HG03342 (cell line): ENCODE results near the gene LRTM2.

Experiments used
- ATAC-seq: cut with Tn5 transposase; IDR thresholded peaks from one replicate; pipeline ENCODE4 v1.9.1; 2021; ENCODE audit warnings: mild to moderate bottlenecking, moderate library complexity; ENCODE audit not compliant: unreplicated experiment

LRTM2 gene

DNA sequence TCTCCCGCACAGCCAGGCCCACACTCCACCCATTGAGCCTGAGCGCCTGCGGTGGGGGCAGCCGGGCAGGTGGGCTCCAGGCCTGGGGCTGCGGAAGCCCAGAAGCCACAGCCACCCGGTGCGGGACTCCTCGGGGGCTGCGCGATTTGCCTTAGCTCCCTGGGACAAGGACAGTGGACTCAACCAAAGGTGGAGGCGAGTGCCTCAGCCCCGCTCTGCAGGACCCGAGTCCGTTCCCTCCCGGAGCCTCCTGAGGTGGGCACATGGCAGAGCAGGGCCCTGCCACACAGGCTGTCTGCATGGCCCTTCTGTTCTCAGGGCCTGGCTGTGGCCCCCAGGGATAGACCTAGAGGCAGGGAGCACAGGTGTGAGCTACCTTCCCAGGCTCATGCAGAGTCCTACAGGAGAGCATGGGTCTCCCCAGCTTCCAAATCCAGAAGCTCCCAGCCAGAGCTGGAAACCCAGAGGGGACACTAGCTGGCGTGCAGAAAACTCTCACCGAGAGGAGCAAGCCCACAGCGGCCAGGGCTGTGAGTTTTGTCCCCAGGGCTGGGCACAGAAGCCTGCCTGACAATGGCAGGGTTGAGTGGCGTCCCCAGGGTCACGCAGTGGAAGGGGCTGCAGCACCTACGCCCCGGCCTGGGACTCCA is 22.2 kb upstream of the LRTM2 start:
- no peak for ATAC-seq

GRCh38 chr12:1798641-1799020 is 21.7 kb upstream of the LRTM2 start:
- no peak for ATAC-seq

GRCh38 chr12:1799051-1799881 is 21.1 kb upstream of the LRTM2 start:
- no peak for ATAC-seq

DNA sequence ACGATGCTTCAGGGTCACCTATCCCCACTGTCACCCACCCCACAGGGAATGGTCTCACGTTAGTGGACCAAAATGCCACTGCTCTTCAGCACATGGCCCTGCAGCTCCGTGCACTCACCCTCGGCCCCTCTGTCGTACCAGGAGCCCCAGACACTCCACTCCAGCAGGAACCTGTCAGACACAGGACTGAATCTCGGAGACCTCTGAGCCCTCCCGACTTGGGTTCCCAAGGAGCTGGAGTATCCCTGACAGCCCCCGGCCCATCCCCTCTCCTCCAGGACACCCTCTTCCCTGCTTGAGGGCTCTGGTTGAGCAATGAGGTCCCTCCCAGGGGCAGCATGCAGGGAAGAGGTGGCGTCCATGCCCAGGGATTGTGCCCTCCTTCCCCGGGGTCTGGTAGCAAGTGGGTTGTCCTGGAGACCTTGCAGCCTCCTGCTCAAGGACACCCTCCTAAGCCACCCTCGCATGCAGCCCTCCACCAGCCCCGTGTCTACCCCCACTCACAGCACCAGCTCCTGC is 20.4 kb upstream of the LRTM2 start:
- ATAC-seq, result no peak

DNA sequence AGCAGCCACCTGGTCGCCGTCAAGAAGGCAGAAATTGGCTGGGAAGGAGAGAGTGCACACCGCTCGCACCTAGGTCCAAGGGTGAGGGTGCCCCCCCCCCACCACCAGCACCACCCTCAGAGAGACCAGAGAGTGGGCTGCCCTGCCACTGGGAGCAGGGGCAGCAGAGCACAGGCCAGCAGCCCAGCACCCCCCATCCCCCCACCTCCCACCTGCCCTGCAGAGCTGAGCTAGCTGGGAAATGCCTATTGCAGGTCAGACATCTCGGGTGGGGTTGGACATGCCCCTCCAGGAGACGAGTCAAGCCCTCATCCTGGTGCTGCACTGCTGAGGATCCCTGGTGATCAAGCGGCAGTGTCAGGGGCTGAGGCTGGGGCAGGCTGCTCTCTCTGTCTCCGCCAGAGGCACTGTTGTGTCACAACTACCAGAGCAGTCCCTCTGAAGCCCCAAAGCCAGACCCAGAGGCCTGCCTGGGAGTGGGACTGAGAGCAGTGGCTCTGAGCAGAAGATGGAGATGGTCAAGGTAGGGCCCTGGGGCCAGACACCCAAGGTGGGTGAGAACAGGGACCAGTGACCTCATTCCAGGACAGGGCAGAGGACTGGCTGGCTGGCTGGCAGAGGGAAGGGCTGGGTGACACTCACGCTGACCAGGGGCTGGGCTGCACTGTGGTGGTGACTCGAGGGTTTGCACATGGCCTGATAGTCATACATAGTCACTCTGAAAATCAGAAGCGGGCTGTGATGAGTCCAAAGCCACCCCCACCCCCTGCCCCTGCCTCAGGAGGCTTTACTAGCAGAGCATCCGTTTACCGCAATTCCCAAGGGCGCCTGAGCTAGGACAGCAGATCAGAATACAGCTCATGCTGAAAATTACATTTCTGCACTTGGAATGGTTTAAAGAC is 19.7 kb upstream of the LRTM2 start:
- no peak for ATAC-seq

DNA sequence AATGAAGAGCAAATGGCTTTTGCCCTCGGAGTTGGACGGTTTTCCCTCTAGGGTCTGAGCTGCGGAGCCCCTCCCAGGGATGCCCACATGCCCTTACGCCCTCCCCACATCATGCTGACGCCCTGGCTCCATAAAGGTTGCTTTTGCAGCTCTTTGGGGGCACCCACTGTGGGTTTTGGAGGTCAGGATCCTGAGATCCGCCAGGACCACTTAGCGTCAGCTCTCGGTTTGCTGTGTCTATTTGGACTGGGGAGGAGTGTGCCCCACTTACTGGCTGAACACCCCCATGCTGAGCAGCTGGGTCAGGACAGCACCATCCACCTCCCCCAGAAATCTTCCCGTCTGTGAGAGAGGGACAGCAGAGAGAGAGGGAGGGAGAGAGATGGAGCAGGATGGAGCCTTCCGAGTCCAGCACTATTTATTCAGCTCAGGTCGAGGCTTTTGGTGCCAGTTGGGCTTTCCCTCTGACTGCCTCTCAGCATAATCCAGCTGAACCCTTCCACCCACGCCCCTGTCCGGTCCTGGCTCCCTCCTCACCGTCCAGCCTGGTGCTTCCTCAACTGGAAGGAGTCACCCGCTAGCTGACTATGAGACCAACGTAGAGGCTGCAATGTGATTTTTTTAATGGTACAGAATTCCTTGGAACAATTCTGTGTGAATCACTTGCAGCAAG is 18.9 kb upstream of the LRTM2 start:
- ATAC-seq, result no peak

DNA sequence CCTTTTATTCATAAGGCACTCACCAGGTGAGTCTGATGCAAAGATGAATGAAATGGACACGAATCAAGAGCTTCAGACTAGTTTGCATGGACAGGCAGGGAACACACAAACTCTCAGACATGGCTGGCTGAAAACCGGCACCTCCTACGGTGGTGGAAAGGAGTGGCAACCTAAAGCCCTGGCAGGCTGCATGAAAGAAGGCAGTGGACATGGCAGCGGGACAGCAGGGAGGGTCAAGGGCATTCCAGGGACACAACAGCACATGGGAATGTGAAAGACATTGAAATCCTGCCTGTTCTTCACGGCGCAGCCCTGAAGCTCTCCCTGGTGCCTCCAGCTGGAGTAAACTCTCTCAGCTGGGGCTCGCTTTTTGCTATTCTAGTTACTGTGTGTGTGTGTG is 16.6 kb upstream of the LRTM2 start:
- no peak for ATAC-seq

DNA sequence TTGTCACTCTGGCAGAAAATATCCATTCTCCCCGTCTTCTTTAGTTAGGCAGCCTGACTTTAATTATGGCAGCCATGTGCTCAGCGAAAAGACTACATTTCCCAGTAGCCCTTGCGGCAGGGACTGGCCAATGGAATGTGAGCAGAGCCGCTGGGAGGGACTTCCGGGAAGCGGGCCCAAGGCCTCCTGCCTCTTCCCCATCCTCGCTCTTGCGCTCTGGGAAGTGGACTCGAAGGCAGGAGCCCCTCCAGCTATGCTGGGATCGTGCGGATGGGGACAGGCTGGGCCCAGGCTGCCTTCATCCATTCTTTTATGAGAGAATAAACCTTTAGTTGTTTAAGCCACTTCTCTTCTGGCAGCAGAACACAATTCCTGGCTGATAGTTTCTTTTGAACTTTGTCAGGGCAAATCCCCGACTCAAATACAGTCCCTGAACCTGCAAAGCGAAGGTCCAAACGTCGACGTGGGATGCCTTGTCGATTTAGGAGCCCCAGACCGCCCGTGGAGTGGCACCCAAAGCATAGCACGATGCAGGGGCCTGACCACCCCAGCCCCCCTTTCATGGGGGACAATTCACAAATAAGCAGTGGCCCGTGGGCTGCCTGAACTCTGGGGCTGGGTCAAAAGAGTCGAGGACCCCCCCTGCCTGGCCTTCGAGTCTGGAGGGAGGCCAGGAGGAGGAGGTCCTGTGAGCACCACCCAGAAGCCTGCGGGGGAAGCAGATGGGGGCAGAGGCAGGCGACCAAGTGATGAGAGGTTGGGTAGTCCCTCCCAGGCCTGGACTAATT is 15.6 kb upstream of the LRTM2 start:
- ATAC-seq, result peak; percentile 97

- no peak for ATAC-seq
These were observed 14.8 kb upstream of the LRTM2 start for GRCh38 chr12:1805441-1806081.

GRCh38 chr12:1806301-1807086 is 13.9 kb upstream of the LRTM2 start:
- no peak for ATAC-seq

DNA sequence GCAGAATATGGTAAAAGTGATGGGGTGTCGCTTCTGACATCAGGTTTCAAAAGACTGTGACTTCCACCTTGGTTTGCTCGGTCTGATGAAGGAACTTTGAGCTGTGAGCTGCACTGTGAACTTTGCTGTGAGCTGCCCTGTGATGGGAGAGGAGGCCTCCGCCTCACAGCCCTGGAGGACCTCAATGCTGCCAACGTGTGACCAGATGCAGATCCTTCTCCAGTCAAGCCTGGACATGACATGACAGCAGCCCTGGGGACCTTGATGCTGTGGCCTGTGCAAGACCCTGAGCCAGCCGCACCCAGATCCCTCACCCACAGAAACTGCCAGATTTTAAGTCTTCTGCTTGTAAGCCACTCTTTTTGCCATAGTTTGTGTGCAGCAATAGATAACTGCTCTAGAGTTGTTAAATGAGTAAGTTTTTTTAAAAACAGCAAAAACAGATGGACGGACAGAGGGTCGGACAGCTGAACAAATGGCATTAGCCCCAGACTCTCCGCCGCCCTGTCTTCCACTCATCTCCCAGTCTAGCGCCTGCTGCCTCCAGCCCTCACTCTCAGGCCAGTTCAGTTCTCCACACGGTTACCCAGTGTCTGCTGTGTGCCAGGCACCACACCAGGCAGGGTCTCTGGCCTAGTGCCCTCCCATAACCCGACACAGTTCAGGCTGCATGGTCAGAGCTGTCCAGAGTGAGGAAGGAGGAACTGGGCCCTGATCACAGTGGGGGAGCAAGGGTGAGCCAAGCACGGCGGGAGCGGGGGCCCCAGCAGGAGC is 13.1 kb upstream of the LRTM2 start:
- ATAC-seq, result no peak

GRCh38 chr12:1808036-1808797 is 12.1 kb upstream of the LRTM2 start:
- ATAC-seq, result no peak

GRCh38 chr12:1808798-1809480 is 11.4 kb upstream of the LRTM2 start:
- no peak for ATAC-seq

GRCh38 chr12:1809591-1810190 is 10.7 kb upstream of the LRTM2 start:
- no peak for ATAC-seq

GRCh38 chr12:1810201-1810930 is 10.0 kb upstream of the LRTM2 start:
- ATAC-seq, result no peak

DNA sequence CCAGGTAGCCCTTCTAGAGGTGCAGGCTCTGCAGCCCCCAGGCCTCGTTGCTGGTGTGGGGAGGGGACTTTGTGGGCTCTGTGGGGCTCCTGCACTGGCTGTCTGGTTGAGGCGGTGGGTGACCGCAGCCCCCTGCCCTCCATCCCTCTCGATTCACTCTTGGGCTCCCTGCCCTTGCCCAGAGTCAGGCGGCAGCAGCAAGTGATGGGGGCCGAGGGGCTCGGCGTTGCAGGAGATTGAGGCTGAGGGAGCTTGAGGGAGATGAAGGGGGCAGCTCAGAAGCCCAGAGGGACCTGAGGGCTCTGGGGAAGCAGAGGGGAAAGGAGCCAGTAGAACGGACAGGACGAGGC is 9.5 kb upstream of the LRTM2 start:
- ATAC-seq, result no peak
